Right atrium auricular region (tissue), 2 donors: Measurements from ENCODE around the gene CAPN8. TPM values are rescaled to one million over a fixed set of nuclear protein-coding genes. Genes with fewer than 3 reads are reported as not detected.

ENCODE experiments used
- DNase-seq: peaks from one replicate; pipeline ENCODE4 v3.0.0-alpha.2; 2019; ENCODE audit warnings: low spot score
- H3K27ac ChIP-seq, 2 donors: fragments of 200-600 bp; sonication (generic); 1 replicate in 1 of 2; 2 replicates in 1 of 2; pipeline ENCODE4 v1.5.1; 2016 to 2019
- H3K27me3 ChIP-seq, 2 donors: fragments of 200-600 bp; sonication (generic); one replicate each; pipeline versions ENCODE4 v1.5.1 to v1.6.0; 2017 to 2019
- H3K36me3 ChIP-seq: fragments of 200-600 bp; sonication (generic); one replicate; pipeline ENCODE4 v1.5.1; 2016
- H3K4me1 ChIP-seq, 2 donors: fragments of 200-600 bp; sonication (generic); one replicate each; pipeline versions ENCODE4 v1.5.1 to v1.6.0; 2017 to 2019
- H3K4me3 ChIP-seq, 2 donors: fragments of 200-600 bp; sonication (generic); 1 replicate in 1 of 2; 2 replicates in 1 of 2; pipeline ENCODE4 v1.5.1; 2017 to 2019; ENCODE audit warnings: mild to moderate bottlenecking in 1 of 2, moderate library complexity in 1 of 2
- H3K9me3 ChIP-seq, 2 donors: fragments of 200-600 bp; sonication (generic); one replicate each; pipeline ENCODE4 v1.5.1; 2019
- CTCF ChIP-seq, 2 donors: fragments of 200-600 bp; sonication (generic); IDR thresholded peaks; one replicate each; pipeline ENCODE4 v1.5.1; 2019; ENCODE audit warnings: antibody characterized with exemption in 2 of 2
- total RNA-seq, 2 donors: library from RNA; depleted of rRNA; stranded (reverse); fragments of >200 nt; gene quantifications; one replicate each; pipeline ENCODE4 v1.1.0, GENCODE V29; 2016

CAPN8 gene
- total RNA-seq, 2 donors from 2014 or later: not detected

- Histone ChIP-seq H3K27ac (no peak overlapping the region), H3K27me3 (no peaks in the 10 kb centered on the region), H3K4me1 (no peaks in the 10 kb centered on the region), H3K9me3 (no peaks in the 10 kb centered on the region), H3K4me3 (no peak overlapping the region), H3K36me3 (no peaks in the 10 kb centered on the region)
- TF ChIP-seq CTCF (IDR thresholded peaks at IDR 0.05): no peak
- no peak for DNase-seq
Observed at GRCh38 chr1:223535319-223535718, 130.2 kb downstream of the CAPN8 start.

GRCh38 chr1:223534677-223535076 is 130.8 kb downstream of the CAPN8 start:
- Histone ChIP-seq H3K27me3 (no peaks in the 10 kb centered on the region), H3K4me1 (no peaks in the 10 kb centered on the region), H3K27ac (no peak overlapping the region), H3K9me3 (no peaks in the 10 kb centered on the region), H3K36me3 (no peaks in the 10 kb centered on the region), H3K4me3 (no peak overlapping the region)
- TF ChIP-seq CTCF (IDR thresholded peaks at IDR 0.05): no peak
- DNase-seq: no peak

DNA sequence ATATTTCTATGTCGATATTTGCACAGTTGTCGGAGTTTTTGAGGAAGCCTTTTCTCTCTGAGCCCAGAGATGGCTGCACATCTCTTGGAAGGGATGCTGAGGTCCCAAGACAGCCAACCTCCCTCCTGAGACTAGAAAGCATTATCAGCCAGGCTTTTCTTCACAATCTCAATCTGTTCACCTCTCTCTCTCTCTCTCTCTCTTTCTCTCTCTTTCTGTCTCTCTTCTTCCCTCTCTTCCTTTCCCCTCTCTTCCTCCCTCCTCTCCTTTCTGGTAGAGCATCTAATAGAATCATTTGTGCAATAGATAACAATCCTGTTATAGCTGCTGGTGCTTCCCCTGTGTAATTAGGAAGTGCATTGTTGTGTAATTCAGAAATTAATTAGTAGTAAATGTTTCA is 131.8 kb downstream of the CAPN8 start:
- no peak for TF ChIP-seq CTCF (IDR thresholded peaks at IDR 0.05)
- DNase-seq: no peak
- H3K4me3 ChIP-seq: no peak overlapping the region
- H3K9me3 ChIP-seq: no peaks in the 10 kb centered on the region
- no peaks in the 10 kb centered on the region for H3K36me3 ChIP-seq
- H3K4me1 ChIP-seq: no peaks in the 10 kb centered on the region
- H3K27me3 ChIP-seq: no peaks in the 10 kb centered on the region
- no peak overlapping the region for H3K27ac ChIP-seq

DNA sequence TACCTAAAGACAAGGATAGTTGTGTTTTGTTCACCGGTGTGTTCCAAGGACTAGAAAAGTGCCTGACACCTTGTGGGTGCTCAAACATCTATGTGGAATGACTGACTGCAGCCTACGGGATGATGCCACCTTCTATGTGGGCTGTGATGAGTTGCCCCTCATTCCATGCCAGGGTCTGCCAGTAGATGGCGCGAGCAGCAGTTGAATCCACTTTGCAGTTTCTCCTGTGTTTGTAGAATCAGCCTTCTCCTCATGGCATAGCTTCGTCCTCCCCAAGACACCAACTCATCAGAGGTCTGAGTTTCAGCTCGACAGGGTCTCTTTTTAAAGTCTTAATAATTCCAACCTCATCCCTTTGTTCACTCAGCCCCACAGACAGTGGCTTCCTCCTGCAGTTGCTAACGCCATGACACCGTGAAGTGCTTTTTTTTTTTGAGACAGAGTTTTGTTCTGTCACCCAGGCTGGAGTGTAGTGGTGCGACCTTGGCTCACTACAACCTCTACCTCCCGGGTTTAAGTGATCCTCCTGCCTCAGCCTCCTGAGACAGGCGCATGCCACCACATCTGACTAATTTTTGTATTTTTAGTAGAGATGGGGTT is 133.7 kb downstream of the CAPN8 start:
- no peak overlapping the region for H3K4me3 ChIP-seq
- no peaks in the 10 kb centered on the region for H3K36me3 ChIP-seq
- peaks cover 0 to 6% of the 10 kb centered on the region in 2 donors for H3K9me3 ChIP-seq
- peak; percentile 21 to 60 for TF ChIP-seq CTCF (IDR thresholded peaks at IDR 0.05)
- no peak overlapping the region for H3K27ac ChIP-seq
- DNase-seq: no peak
- no peaks in the 10 kb centered on the region for H3K27me3 ChIP-seq
- no peaks in the 10 kb centered on the region for H3K4me1 ChIP-seq

DNA sequence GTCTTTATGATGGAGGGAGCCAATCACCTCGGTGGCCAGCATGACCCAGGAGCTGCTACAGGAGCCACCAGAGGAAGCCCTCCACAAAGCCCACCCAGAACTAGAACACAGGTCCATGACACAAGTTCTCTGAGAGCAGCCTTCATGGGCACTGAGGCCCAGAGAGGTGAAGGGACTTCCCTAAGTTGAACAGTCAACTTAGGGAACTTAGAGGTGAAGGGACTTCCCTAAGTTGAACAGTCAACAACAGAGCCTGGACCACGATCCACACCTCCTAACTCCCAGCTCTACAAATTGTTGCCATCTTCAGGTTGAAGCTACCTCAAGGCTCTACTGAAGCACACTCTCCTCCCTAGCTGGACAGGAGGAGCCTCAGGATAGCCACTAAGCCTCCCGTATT is 139.5 kb downstream of the CAPN8 start:
- H3K36me3 ChIP-seq: no peaks in the 10 kb centered on the region
- no peaks in the 10 kb centered on the region for H3K4me1 ChIP-seq
- peaks cover 0 to 6% of the 10 kb centered on the region in 2 donors for H3K9me3 ChIP-seq
- no peak overlapping the region for H3K27ac ChIP-seq
- no peak for TF ChIP-seq CTCF (IDR thresholded peaks at IDR 0.05)
- no peaks in the 10 kb centered on the region for H3K27me3 ChIP-seq
- H3K4me3 ChIP-seq: no peak overlapping the region
- no peak for DNase-seq

- TF ChIP-seq CTCF (IDR thresholded peaks at IDR 0.05): no peak
- no peak for DNase-seq
Observed at GRCh38 chr1:223525546-223525945, 140.0 kb downstream of the CAPN8 start.

More at GRCh38 chr1:223525546-223525945, 140.0 kb downstream of the CAPN8 start:
- Histone ChIP-seq H3K27ac (no peak overlapping the region), H3K36me3 (no peaks in the 10 kb centered on the region), H3K4me3 (no peak overlapping the region), H3K4me1 (no peaks in the 10 kb centered on the region), H3K27me3 (no peaks in the 10 kb centered on the region), H3K9me3 (peaks cover 0 to 6% of the 10 kb centered on the region in 2 donors)
